WERI-Rb-1 (cell line): ENCODE results near the gene MALAT1.

Experiments
- DNase-seq: peaks from one replicate; pipeline ENCODE4 v3.0.0-alpha.2; 2020
- H3K27ac ChIP-seq: fragments of 250-450 bp; sonication (Bioruptor Pico); 2 replicates; pipeline ENCODE4 v1.5.1; 2020; ENCODE audit warnings: mild to moderate bottlenecking, moderate library complexity
- H3K27me3 ChIP-seq: fragments of 250-450 bp; sonication (Bioruptor Pico); 2 replicates; pipeline ENCODE4 v1.5.1; 2021; ENCODE audit warnings: mild to moderate bottlenecking, low read depth, moderate library complexity; ENCODE audit not compliant: insufficient read depth, severe bottlenecking
- H3K36me3 ChIP-seq: fragments of 250-450 bp; sonication (Bioruptor Pico); 2 replicates; pipeline ENCODE4 v1.5.1; 2020; ENCODE audit warnings: mild to moderate bottlenecking, moderate library complexity
- H3K4me3 ChIP-seq: 2 replicates; pipeline ENCODE4 v1.5.1; 2011; ENCODE audit warnings: low read depth, mild to moderate bottlenecking, control low read depth, low read length
- H3K9me3 ChIP-seq: fragments of 250-450 bp; sonication (Bioruptor Pico); 2 replicates; pipeline ENCODE4 v1.5.1; 2021; ENCODE audit warnings: mild to moderate bottlenecking, moderate library complexity; ENCODE audit not compliant: severe bottlenecking
- TF ChIP-seq, protein P1 (sequence below): IDR thresholded peaks from 2 replicates; pipeline ENCODE4 v1.5.1; 2011; ENCODE audit warnings: low read depth, mild to moderate bottlenecking, control low read depth, inconsistent platforms, low read length

MALAT1 gene

DNA sequence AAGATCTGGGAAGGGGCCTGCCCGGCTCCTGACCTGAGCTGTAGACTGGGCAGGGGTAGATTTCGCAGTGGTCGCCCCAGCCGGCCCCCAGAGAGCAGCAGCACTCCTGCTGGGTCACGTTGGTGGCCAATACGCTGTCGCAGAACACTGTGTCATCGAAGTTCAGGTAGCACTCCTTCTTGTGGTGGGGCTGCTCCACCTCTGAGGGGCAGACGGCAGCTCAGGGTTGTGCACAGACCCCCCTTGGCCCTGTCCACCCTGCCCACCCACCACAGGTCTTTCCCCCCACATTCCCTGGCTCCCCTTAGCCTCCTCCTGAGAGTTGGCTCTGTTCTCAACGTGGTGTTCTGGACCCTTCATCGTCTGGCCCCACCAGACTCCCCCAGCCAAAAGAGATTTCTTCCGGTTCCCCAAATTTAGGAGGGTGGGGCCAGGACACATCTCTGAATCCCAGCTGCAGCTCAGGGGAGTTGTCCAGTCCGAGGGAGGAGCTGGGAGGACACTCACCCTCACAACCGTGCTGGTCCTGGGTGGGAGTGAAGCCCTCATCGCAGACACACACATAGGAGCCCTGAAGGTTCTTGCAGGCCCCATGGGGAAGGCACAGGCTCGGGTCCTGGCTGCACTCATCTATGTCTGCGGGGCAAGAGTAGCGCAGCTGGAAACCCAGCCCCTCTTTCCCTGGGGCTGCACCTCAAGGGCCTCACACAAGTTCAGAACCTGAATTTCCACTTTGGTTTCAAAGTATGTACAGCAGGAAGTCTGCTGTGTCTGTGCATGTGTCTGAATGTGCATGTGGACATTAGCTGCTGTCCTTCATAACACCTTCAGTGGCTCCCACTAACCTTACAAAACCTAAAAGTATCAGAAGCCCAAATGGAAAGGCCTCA, 42.5 kb downstream of the MALAT1 start:
- Histone ChIP-seq H3K27ac (no peak overlapping the region), H3K27me3 (no peaks in the 10 kb centered on the region), H3K9me3 (no peaks in the 10 kb centered on the region), H3K4me3 (no peak overlapping the region), H3K36me3 (peaks cover 27% of the 10 kb centered on the region)
- TF ChIP-seq, protein P1, sequence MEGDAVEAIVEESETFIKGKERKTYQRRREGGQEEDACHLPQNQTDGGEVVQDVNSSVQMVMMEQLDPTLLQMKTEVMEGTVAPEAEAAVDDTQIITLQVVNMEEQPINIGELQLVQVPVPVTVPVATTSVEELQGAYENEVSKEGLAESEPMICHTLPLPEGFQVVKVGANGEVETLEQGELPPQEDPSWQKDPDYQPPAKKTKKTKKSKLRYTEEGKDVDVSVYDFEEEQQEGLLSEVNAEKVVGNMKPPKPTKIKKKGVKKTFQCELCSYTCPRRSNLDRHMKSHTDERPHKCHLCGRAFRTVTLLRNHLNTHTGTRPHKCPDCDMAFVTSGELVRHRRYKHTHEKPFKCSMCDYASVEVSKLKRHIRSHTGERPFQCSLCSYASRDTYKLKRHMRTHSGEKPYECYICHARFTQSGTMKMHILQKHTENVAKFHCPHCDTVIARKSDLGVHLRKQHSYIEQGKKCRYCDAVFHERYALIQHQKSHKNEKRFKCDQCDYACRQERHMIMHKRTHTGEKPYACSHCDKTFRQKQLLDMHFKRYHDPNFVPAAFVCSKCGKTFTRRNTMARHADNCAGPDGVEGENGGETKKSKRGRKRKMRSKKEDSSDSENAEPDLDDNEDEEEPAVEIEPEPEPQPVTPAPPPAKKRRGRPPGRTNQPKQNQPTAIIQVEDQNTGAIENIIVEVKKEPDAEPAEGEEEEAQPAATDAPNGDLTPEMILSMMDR, result no peak
- no peak for DNase-seq

DNA sequence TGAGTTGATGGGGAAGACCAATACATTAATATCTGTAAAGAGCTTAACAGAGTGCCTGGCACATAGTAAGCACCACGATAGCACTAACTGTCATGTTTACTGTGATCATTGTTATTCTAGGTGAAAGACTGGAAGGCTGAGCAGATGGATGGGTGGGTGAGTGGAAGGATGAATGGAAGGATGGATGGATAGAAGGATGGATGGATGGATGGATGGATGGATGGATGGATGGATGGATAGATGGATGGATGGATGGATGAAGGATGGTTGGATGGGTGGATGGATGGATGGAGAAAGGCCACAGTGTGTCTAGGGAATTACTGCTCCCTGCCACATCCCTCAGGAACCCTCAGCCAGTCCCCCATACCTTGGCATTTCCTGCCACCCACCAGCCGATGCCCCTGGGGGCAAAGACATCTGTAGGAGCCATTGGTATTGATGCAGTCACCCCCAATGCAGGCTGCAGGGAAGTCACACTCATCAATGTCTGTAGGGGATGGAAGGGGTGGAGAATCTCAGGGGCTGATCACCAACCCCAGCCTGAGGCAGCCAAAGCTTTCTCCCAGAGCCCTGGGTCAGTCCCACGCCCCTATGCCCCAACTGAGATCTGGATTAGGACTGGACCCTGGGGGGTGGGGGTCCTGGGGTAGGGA, 44.0 kb downstream of the MALAT1 start:
- Histone ChIP-seq H3K36me3 (peaks cover 21% of the 10 kb centered on the region), H3K27ac (no peak overlapping the region), H3K4me3 (no peak overlapping the region), H3K9me3 (no peaks in the 10 kb centered on the region), H3K27me3 (no peaks in the 10 kb centered on the region)
- TF ChIP-seq, protein P1, result no peak
- no peak for DNase-seq

DNA sequence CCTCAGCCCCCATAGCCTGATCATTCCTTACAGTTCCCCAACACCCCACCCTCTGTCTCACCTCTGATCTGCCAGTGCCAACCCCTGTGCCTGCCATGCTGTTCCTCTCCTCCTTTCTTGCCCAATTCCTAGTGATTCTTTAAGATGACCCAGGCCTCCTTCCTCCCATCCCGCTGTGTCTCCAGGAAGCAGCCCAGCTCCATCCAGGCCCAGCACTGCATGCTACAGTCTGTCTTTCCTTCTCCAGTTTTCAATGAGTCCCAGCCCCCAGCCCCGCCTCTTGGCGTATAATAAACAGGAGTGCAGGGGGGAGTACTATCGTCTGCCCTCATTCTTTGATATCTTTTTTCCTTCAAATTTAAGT, 47.0 kb downstream of the MALAT1 start:
- Histone ChIP-seq H3K27ac (no peak overlapping the region), H3K27me3 (no peaks in the 10 kb centered on the region), H3K9me3 (no peaks in the 10 kb centered on the region), H3K36me3 (no peaks in the 10 kb centered on the region), H3K4me3 (no peak overlapping the region)
- TF ChIP-seq, protein P1, result no peak
- DNase-seq, result no peak

DNA sequence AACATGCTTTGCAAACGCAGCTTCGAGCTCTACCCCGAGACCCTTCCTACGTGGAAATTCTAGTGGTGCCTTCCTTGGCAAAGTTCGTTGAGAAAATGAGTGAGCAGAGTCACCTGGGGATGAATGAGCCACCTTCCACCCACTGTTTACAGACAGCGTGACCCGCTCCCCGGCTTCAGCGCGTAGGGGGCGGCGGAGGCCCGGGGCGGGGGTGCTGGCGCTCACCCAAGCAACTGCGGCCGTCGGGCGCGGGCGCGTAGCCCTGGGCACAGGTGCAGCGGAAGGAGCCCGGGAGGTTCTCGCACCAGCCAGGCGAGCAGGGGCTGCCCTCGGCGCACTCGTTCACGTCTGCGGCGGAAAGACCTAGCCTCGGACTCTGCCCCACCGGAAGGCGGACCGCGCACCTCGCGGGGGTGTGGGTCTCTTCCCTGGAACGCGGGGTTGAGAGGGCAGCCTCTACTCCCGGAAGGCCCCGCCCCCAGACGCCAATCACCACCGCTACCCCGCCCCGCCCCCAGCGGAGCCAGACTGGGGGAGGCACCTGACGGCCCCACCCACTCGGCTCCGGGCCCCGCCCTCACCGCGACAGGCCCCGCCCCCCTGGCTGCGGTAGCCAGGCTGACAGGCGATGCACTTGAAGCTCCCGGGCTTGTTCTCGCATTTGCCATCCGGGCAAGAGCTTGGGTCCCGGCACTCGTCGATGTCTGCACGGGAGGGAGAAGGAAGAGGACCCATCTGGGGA, 47.5 kb downstream of the MALAT1 start:
- TF ChIP-seq, protein P1, result no peak
- DNase-seq, result no peak
- Histone ChIP-seq H3K27me3 (no peaks in the 10 kb centered on the region), H3K4me3 (no peak overlapping the region), H3K9me3 (no peaks in the 10 kb centered on the region), H3K27ac (no peak overlapping the region), H3K36me3 (no peaks in the 10 kb centered on the region)

DNA sequence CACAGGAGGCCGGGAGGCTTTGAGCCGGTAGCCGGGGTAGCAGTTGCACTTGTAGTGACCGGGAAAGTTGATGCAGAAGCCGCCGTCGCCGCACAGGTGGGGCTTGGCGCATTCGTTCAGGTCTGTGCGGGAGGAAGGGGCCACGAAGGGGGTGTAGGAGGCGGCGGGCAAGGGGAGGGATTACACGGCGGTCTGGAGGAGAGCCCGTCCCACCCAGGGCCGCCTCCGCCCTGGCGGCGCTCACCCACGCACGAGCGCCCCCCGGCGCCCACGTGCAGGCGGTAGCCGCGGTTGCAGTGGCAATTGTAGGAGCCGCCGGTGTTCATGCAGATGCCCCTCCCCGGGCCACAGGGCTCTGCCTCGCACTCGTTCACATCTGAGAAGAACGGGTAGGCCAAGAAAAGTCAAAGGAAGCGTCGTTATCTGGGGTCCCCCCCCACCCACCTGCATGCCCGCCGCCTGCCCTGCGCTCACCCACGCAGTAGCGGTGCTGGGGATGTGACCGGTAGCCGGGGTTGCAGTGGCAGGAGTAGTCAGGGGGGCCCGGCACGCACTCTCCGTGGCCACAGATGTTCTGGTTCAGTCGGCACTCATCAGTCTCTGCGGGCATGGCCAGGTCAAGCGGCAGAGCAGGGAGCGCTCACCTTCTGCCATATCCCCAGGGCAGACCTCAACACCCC, 48.7 kb downstream of the MALAT1 start:
- no peaks in the 10 kb centered on the region for H3K27me3 ChIP-seq
- H3K9me3 ChIP-seq, result no peaks in the 10 kb centered on the region
- no peak overlapping the region for H3K27ac ChIP-seq
- TF ChIP-seq, protein P1, result no peak
- no peak overlapping the region for H3K4me3 ChIP-seq
- no peaks in the 10 kb centered on the region for H3K36me3 ChIP-seq
- no peak for DNase-seq
